AG08395 (cell line): ENCODE data around the gene CARF.

Experiments used
- DNase-seq: peaks from one replicate; pipeline ENCODE4 v3.0.0; 2012; ENCODE audit warnings: mixed read lengths, low spot score

The CARF gene

GRCh38 chr2:203021991-203022390 lies 109.9 kb downstream of the CARF start:
- DNase-seq, result no peak

GRCh38 chr2:203022751-203023150 lies 110.7 kb downstream of the CARF start:
- DNase-seq, result peak; percentile 16

GRCh38 chr2:203025592-203025991 lies 113.5 kb downstream of the CARF start:
- peak; percentile 2 for DNase-seq

GRCh38 chr2:203030545-203030944 lies 118.5 kb downstream of the CARF start:
- DNase-seq, result no peak

GRCh38 chr2:203030991-203031390 lies 118.9 kb downstream of the CARF start:
- no peak for DNase-seq

GRCh38 chr2:203033395-203033794 lies 121.3 kb downstream of the CARF start:
- DNase-seq, result no peak

- DNase-seq, result no peak
Measured at GRCh38 chr2:203035879-203036470, 123.9 kb downstream of the CARF start.
